ENCODE data around the gene RERE.

The RERE gene

DNA sequence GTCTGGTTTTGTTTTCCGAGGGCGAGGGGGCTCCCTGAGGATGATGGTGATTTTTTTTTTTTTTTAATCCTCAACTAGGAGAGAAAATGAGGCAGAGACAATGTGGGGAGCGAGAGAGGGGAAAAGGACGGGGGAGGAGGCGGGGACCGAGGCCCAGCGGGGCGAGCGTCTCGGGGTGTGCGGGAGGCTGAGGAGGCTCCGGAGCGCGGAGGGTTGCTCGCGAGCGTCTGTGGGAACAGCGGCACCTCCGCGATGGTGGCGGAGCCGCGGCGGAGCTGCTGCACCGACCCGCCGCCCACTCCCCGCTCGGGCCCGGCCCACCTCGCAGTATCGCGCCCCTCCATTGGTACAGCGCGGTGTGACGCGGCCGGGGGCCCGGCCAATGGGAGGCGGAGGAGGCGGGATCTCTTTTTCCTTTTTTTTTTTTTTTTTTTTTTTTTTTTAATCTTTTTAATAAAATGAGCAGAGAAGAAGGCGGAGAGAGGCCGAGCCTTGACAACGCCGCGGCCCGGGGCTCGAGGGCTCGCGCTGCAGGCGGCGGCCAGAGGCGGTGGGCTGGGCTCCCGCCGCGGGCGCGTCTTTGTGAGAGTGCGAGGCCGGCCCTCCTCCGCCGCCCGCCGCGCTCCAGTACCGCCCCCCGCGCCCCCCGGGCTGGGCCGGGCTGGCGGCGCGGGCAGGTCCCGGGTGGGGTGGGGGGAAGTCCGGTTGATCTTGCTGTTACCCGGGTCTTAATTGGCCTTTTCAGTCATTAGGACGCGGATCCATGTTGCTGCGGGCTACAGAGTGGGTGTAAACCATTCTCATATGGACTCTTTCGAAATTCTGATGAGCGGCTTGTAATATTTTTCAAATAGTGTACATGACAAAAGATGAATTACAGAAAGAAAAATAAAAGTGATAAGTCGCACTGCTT, at the start of gene RERE:
Gene RERE, minus strand, starts transcription at position 229 of the 913 bp plus-strand sequence.
- DNase-seq (ENCODE audit: low spot score): peak; percentile 91

DNA sequence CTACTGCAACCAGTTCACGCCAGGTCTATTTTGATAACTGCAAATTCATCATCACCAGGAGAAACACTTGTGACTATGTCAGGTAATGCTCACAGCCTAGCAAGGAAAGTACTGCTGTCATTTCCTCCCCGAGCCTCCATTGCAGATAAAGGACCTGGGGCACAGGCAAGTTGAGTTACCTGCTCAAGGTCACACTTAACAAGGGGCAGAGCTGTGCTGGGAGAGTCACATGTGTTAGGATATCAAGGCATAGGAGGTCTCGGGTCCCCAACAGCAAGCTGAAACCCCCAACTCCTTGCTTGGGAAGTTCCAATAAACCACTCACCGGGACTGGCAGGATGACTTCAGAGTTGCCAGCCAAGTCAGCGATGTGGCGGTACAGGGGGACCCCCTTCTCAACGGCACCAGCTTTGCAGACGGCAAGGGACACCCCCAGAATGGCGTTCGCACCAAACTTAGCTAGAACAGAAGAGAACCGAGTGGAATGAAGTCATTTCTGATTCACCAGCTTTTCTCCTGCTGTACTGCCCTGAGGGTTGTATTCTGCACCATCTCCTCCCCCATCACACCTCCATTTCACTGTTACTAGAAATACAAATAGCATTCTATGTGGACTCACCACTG, 49.5 kb upstream of the RERE start:
- no peak for DNase-seq (ENCODE audit: low spot score)

DNA sequence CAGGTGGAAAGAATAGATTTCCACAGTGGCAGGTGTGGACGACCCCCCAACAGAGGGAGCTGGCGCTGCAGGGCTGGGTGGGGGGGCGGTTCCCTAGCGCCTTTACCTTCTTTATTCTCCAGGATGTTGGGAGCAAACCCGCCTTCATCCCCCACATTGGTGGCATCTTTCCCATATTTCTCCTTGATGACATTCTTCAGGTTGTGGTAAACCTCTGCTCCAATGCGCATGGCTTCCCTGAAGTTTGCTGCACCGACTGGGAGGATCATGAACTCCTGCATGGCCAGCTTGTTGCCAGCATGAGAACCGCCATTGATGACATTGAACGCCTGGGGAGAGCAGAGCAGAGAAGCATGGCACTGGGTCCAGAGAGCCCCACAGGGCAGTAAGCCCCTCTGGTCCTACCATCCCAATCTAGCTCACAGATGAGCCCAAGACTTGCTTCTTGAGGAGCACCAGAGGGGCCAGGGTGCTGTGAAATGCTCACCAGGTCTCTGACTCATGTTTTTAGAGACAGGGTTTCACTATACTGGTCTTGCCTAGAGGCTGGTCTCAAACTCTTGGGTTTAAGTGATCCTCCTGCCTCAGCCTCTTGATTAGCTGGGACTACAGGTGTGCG, 48.8 kb upstream of the RERE start:
- no peak for DNase-seq (ENCODE audit: low spot score)

DNA sequence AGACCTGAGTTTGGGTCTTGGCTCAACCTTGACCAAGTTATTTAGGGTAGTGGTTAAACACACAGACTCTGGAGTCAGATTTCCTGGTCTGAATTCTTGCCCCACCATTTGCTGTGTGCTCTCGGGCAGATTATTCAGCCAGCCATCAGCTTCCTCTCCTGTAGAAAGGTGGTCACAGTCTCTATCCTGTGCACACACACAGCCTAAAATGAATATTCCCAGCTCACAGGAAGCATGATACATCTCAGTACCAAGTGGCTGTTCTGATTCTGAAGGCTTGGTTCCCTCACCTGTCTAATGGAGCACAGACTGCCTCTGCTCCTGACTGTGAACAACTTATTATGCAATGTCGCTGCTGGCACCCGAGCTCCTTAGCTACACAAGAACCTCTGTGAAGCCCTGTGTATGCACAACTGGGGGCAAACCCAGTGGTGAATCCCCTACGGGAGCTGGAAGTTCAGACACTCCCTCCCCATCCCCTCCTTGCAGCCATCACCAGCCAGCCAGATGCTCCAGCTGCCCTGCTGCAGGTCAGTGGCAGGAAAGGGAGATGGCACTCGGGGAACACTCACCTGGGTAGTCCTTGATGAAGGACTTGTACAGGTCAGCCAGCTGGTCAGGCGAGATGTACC, 47.4 kb upstream of the RERE start:
- DNase-seq (ENCODE audit: low spot score): no peak

DNA sequence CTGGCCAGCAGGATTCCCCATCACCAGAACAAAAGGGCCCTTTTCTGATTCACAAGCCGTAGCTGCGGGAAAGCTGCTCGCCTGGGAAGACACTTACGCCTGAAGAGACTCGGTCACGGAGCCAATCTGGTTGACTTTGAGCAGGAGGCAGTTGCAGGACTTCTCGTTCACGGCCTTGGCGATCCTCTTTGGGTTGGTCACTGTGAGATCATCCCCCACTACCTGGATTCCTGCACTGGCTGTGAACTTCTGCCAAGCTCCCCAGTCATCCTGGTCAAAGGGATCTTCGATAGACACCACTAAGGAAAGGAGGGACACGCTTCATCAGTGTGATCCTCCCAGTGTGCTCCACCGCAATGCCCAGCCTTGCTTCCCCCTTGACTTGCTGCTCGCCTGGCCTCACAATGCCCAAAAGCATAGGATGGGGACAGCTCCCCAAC, 46.4 kb upstream of the RERE start:
- no peak for DNase-seq (ENCODE audit: low spot score)

DNA sequence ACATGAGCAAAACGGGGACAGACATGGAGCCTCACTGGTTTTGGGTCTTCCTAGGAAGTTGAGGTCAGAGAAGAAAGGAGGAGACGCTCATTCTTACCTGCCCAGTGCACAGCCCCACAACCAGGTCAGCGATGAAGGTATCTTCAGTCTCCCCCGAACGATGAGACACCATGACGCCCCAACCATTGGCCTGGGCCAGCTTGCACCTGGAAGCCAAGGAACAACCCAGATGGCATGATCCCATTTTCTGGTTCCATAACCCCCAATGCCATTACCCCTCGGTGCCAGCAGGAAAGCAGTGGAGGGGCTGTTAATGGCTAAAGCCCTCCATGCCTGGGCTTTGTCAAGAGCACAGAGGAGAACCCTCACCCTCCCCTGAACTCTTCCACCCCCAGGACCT, 45.7 kb upstream of the RERE start:
- DNase-seq (ENCODE audit: low spot score): no peak

DNA sequence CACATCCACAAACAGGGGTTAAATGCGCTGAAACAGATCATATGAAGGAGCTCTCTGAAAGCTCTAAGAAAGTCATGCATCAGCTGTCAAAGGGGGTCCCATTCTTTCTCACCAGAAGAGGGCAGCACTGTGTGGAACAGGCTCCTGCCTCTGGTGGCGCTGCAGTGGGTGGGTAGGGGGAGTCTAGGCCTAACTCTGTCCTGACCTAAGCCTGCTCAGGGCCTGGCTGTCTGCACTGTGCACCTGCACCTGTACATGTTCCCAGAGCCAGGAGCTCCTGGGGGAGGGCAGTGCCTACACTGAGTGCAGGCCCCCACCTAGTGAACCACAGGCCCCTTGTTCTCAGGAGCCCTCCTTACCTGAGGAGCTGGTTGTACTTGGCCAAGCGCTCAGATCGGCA, 45.1 kb upstream of the RERE start:
- no peak for DNase-seq (ENCODE audit: low spot score)

DNA sequence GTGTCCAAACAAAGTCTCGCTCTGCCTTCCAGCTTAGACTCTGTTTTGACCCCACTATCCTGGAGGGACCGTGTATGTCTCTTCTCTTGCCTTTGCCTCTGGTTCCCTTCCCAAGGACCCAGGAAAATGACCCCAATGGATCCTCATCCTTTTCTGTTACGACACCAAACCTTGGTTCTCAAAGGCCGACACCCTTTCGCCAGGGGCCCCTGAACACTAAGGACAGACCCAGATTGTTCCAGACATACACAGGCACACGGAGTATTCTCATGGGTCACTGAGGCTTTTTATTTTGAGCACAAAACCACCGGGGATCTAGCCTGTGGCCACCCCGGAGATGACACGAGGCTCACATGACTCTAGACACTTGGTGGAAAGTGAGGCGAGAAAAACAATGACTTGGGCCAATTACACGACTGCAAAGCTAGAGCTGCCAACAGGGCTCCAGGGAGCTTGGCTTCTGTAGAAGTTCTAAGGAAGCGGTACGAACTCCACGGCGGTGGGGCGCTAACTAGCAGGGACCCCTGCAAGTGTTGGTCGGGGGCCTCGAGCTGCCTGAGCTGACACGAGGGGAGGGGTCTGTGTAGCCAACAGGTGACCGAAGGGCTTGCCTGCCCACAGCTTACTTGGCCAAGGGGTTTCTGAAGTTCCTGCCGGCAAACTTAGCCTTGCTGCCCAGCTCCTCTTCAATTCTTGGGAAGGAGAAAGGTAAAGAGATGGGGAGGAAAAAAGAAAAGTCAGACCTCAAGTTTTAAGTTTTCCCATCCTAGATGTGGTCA, 43.5 kb upstream of the RERE start:
- no peak for DNase-seq (ENCODE audit: low spot score)

DNA sequence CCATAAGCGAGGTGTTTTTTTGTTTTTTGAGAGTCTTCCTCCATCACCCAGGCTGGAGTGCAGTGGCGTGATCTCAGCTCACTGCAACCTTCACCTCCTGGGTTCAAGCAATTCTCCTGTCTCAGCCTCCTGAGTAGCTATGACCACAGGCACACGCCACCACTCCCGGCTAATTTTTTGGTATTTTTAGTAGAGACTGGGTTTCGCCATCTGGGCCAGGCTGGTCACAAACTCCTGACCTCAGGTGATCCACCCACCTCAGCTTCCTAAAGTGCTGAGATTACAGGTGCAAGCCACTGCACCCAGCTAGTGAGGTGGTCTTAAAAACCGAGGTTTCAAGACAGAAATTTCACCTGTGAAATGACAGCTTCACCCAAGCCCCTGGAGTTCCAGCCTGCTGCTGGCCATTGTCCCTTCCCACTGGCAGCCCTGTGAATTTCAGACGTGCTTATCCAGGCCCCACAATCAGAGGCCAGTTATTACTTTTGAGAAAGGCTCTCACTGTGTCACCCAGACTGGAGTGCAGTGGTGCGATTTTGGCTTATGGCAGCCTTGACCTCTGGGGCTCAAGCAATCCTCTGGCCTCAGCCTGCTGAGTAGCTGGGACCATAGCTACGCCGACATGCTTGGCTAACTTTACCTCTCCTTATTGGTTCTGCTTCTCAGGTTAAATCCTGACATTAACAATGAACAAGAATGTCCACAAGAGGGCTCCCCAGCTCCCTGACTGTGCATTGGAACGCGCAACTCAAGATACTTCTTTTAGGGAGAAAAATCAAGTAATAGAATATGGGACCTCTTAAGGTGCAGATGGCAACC, 41.7 kb upstream of the RERE start:
- peak; percentile 76 for DNase-seq (ENCODE audit: low spot score)

DNA sequence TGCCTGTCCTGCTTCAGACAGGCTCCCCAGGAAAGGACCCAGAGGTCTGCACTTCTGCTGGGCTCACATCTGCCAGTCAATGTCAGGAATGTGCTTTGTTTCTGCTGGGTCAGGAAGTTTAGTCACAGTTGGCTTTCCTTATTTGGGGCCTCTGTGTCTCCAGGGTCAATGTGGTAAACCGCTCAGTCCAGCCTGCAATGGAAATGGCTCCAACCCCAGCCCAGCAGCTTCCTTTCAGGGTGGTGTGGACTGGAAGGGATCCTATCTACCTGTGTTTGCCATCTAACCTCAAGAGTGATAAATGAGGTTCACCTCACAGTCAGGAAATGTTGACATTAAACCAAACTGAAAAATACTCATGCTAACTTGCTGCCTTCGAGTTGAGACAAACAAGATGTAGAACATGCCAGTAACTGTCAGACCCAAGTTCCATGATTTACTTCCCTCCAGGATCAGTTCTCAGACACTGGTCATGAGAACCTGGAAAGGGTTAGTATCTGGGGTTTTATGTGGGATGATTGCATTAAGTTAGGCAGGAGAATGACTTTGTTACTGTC, 40.8 kb upstream of the RERE start:
- peak; percentile 56 for DNase-seq (ENCODE audit: low spot score)

DNA sequence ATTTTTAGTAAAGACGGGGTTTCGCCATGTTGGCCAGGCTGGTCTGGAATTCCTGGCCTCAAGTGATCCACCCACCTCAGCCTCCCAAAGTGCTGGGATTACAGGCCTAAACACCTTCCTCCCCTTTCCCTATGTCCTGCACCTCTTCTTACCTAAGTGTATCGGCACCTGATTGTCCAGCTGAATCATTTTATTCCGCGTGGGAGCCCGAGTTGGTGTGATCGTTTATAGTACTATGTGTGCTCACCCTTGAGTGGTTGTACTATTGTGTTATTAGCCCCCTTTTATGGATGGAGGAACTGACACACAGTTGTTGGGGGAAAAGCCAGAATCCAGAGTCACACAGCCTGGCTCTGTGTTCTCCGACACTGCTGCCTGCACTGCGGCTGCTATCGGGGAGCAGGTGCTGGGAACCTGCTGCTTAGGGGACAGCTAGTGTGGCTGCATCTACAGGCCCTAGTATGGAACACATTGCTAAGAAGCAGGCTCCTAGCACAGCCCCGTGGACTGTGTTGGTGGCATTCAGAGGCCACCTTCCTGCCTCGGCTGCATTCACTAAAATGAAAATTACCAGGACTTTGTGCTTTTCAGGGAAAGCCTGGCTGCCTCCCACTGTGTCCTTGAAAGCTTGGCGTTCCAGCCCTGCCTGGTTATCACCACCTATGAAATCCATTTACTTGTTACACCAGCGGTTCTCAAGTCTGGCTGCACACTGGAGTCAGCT, 39.4 kb upstream of the RERE start:
- DNase-seq (ENCODE audit: low spot score): no peak

DNA sequence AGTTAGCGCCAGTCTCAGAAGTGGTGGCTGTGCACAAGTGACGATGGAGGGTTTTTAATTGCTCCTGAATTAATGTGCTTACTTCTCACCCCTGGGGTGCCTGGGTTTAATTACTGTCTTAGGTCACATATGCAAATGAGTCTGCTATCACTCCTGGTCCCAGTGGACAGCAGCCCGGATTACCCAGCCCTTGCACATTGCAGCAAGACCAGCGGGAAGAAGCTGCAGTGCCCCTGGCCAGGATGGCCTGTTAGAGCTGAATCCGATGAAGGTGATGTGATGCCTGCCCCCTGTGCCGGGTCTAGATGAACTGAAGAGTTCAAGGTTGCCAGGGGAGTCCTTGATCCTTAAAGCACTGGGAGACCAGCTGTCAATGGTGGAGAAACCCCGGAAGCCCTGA, 36.8 kb upstream of the RERE start:
- DNase-seq (ENCODE audit: low spot score): no peak

DNA sequence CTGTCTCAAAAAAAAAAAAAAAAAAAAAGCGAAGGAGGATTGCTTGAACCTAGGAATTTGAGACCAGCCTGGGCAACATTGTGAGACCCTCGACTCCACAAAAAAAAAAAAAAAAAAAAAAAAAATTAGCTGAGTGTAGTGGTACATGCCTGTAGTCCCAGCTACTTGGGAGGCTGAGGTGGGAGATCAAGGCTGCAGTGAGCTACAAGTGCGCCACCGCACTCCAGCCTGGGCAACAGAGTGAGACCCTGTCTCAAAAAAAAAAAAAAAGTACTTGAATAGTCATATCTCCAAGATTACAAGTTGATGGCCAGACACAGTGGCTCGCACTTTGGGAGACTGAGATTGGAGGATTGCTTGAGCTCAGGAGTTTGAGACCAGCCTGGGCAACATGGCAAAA, 33.6 kb upstream of the RERE start:
- DNase-seq (ENCODE audit: low spot score): no peak

DNA sequence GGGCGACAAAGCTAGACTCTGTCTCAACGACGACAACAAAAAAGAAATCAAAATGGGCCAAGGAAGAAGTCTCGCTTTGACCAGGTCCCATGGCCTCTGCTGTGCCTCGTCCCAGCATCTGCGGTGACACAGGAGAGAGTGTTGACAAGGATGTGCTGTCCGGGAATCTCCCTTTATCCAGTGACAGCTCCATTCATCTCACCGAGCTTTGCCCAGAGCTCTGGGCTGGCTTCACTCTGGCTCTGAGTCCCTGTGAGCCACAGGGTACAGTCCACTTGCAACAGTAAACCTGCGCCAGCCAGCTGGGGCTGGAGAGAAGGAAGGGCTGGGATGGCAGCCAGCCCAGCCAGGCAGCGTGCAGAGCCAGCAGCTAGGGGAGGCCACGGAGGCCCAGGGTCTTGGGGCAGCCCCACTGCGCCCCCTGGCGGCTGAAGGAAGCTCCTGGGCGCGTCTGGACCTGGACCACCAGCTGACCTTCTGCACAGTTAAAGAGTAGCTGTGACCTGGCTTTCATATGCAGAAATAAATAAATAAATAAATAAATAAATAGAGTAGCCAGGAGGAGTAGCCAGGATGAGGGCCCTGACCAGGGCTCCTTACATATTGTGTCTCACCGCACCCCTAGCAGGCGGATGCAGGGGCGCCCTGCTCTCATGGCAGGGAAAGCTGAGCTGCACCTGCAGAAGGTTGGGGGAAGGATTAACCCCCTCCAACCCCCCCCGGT, 31.4 kb upstream of the RERE start:
- peak; percentile 85 for DNase-seq (ENCODE audit: low spot score)

DNA sequence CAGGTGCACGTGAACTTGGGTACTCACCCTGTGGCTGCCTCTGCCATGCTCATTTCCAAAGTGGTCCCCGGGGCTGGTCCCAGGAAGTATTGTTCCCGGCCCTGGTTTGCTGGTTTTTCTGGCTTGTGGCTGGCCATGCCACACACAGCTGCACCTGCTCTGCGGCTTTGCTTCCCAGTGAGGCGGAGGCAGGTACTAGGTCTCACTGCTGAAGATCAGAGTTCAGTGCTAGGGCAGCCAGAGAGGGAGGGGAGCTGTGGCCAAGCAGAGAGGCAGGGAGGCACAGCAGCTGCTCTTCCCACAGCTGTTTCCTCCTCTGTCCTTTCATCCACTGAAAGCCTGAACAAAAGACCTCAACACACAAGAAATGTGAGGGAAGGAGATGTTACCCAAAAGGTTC, 30.6 kb upstream of the RERE start:
- DNase-seq (ENCODE audit: low spot score): no peak

DNA sequence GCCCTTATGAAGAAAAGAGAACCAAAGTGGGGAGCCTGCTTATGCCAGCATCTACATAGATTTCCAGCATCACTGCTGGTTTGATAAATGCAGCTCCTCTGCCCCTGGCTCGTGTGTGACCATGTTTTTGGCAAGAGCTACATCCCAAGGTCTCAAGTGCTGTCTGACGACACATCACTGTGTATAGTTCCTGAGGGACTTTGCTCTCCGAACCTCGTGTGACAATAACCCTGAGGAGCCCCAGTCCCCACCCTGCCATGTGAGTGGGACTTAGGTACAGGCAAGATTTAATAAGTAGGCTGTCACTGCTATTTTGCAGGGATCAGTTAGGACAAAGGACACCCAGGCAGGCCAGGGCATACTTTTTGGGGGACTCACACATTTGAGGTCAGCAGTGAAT, 28.8 kb upstream of the RERE start:
- DNase-seq (ENCODE audit: low spot score): no peak

DNA sequence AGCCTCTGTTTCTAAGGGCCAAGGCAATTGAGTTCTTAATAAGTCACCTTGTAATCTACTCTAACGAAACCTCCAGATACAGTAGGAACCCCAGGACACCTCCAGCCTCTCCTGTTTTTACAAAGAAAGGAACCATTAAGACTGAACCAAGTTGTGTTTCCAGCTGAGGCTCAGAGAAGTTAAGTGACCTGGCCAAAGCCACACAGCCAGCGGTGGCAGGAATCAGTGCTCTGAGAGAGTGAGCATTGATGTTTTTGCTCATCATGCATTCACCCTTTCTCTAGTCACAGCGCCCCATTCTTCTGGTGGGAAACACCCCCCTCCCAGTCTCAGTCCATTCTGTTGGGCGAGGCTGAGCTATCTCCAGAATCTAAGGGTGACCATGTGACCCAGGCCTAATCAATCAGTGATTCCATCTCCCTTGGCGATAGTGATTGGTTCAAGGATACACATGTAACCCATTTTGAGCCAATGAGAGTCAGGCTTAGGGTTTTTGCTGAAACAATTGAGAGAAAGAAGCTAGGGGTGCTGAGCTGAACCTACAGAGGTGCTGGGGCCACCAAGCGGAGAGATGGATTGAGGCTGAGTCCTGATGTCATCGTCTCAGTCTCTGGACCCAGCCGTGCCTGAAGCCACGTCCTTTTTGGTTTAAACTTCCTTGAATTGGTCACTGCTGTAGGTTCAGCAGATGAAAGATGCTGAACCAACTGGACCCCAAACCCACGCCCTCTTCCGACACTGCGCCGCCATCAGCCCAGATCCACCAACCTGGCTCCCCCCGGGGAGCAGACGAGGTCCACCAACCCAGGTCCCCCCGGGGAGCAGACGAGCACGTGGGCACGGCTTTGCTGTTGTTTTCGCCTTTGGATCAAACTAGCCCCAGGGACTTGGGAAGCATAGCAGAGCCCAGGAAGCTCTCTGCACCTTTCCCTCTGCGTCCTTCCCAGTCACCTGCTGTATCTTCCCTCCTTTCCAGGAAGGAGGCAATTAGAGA, 28.0 kb upstream of the RERE start:
- no peak for DNase-seq (ENCODE audit: low spot score)

DNA sequence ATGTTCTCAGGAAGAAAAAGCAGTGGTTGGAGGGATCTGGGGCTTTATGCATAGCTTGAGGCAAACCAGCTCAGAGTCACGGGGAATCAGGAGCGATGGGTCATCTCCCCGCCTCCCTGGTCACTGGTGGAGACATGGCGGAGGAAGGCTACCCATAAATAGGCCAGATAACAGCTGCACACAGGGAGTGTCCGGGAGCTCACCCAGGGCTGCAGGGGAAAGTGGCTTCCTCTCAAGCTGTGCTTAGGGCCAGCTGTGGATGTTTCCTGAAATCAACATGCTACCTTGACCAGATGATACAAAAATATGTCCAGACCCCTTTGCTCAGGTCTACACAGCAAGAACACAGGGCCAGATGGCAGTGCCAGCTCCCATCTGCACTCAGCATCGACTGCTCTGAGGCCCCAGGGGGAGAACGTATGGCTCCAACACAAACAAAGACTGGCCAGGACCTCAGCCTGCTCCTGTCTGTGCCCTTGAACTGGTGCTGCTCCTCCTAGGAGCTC, 27.1 kb upstream of the RERE start:
- no peak for DNase-seq (ENCODE audit: low spot score)

All from RKO (cell line).